ENCODE measurements around the gene CDC5L.

GRCh38 chr6:44442236-44442635, 54.7 kb downstream of the CDC5L start:
- TF ChIP-seq ARNT (IDR thresholded peaks at IDR 0.05) (no peak), NFRKB (IDR thresholded peaks at IDR 0.05) (no peak)

All from HEK293T (cell line).